Measurements from ENCODE around the gene DGKG. TPM values are rescaled to one million over a fixed set of nuclear protein-coding genes. Genes with fewer than 3 reads are reported as not detected.

Gene DGKG
- total RNA-seq, 2 experiments from 2014 or later: 0.20 to 0.66 TPM

DNA sequence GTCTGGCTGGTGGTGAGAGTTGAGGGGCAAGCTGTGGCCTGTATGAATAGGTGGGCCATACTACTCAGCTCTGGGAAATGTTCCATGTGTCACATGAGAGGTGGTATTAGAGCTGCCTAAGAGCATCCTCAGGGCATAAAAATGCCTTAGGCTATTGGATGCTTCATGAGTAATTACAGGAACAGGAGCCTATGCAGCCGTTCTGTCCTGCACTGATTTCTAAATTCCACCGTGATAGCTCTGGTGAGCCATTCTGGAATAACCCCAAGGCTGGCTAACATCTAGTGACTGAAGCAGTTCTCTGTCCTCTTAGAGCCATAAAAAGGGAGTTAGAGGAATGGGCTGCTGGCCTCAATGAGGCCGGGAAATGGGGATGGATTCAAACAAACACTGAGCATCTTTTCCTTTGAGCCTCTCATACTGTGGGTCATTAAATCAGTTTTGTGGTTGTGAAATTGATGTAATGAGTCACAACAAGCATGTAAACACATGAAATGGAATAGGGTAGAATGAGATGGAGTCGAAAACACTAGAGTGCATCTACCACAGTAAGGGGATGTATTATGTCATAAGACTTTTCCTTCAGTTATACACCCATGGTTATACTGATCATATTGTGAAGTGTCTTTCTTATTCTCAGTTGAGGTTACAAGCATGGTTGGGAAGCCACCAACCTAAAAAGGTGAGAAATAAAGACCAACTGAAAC lies 41.0 kb downstream of the DGKG start:
- Mint-ChIP-seq H3K36me3 (no peaks in the 10 kb centered on the region), H3K9me3 (ENCODE audit: low read depth) (no peaks in the 10 kb centered on the region), H3K4me3 (no peak overlapping the region), H3K27me3 (peaks cover 12% of the 10 kb centered on the region), H3K27ac (no peak overlapping the region), H3K4me1 (no peaks in the 10 kb centered on the region)
- DNase-seq (no peak), ATAC-seq (no peak)
- CTCF ChIA-PET: no interaction called here

DNA sequence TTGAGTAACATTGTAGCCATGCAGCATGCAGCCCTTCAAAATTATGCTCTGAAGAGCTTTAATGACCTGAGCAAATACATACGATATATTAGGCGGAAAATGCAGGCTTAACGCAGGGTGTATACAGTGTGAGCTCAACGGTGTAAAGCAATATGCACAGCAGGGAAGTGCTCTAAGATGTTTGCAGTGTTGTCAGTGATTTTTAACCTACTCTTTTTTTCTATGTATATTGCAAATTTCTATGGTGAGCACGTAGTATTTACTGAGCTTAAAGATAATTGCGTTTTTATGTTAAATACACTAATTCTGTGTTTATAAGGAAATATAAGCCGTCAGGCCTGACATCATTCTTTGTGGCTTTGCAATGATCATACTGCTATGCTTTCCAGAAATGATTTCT lies 42.1 kb downstream of the DGKG start:
- H3K27me3 Mint-ChIP-seq: peaks cover 12% of the 10 kb centered on the region
- ATAC-seq (no peak), DNase-seq (no peak)
- H3K4me1 Mint-ChIP-seq: no peaks in the 10 kb centered on the region
- no peaks in the 10 kb centered on the region for H3K9me3 Mint-ChIP-seq (ENCODE audit: low read depth)
- H3K27ac Mint-ChIP-seq: no peak overlapping the region
- no peak overlapping the region for H3K4me3 Mint-ChIP-seq
- CTCF ChIA-PET: no interaction called here
- H3K36me3 Mint-ChIP-seq: no peaks in the 10 kb centered on the region

DNA sequence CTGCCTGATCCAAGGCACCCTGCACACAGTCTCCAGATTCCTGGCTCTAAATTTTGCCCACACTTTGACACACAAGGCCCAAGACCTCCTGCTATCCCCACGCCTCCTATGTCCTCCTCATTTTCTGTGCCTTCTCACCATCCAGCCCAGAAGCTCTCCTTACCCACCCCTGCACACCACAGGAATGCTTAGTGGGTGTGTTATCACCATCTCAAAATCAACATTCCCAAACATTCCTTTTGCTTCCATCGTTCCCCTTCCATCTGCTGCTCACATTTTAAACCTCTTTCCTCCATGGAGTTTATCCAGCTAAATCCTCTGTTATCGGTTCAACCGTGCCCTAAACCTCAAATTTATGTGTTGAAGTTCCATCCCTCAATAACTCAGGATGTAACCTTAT lies 43.9 kb downstream of the DGKG start:
- Mint-ChIP-seq H3K4me3 (no peak overlapping the region), H3K4me1 (no peaks in the 10 kb centered on the region), H3K27ac (no peak overlapping the region), H3K36me3 (no peaks in the 10 kb centered on the region), H3K9me3 (ENCODE audit: low read depth) (no peaks in the 10 kb centered on the region), H3K27me3 (peaks cover 4% of the 10 kb centered on the region)
- ATAC-seq (no peak), DNase-seq (no peak)
- CTCF ChIA-PET: no interaction called here

DNA sequence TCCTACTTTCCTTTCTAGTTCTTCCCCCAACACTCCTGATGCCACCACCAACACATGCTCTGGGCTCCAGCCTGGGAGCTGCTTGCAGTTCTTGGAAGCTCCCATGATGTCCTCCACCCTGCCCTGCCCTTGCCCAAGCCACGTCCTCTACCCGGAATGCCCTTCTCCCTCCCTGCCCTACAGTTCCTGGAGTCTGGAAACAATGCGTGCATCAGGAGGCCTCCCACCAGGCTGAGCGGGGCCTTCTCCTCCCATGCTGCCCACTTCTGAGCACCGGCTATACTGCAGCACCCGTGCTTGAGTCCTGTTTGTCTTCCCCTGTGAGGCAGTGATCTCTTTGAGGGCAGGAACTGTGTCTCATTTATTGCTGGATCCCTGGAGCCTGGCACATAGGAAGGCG lies 44.6 kb downstream of the DGKG start:
- DNase-seq (no peak), ATAC-seq (no peak)
- CTCF ChIA-PET: no interaction called here
- Mint-ChIP-seq H3K27me3 (no peaks in the 10 kb centered on the region), H3K4me1 (no peaks in the 10 kb centered on the region), H3K9me3 (ENCODE audit: low read depth) (no peaks in the 10 kb centered on the region), H3K4me3 (no peak overlapping the region), H3K36me3 (no peaks in the 10 kb centered on the region), H3K27ac (no peak overlapping the region)

DNA sequence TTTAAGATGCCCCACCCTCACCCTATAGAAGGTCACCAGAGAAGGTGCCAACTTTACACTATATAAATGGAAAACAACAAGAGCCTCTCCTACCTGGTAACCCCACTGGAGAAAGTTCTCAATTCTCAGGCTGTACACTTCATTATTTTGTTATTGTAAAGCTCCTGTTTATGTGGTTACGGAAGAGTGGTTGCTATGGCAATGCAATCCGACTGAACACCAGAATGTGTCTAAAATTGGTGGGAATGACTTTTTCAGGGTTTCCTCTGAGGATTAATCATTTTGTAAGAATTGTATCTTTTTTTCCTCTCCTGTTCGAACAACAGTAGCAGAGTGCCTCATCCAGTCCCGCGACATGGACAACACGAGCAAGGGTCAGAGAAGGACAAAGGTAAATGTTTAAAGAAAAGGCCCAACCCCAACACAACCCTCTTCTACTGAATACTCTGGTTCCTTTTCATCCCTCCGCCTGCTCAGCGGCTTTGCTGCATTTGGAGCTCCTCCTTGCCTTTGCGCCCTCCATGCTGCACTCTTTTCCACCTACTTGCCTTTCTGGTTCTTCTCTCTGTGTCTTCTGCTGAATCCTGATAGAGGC lies 45.3 kb downstream of the DGKG start:
- CTCF ChIA-PET: no interaction called here
- Mint-ChIP-seq H3K27me3 (no peaks in the 10 kb centered on the region), H3K36me3 (no peaks in the 10 kb centered on the region), H3K27ac (no peak overlapping the region), H3K4me3 (no peak overlapping the region), H3K4me1 (no peaks in the 10 kb centered on the region), H3K9me3 (ENCODE audit: low read depth) (no peaks in the 10 kb centered on the region)
- no peak for DNase-seq
- no peak for ATAC-seq

DNA sequence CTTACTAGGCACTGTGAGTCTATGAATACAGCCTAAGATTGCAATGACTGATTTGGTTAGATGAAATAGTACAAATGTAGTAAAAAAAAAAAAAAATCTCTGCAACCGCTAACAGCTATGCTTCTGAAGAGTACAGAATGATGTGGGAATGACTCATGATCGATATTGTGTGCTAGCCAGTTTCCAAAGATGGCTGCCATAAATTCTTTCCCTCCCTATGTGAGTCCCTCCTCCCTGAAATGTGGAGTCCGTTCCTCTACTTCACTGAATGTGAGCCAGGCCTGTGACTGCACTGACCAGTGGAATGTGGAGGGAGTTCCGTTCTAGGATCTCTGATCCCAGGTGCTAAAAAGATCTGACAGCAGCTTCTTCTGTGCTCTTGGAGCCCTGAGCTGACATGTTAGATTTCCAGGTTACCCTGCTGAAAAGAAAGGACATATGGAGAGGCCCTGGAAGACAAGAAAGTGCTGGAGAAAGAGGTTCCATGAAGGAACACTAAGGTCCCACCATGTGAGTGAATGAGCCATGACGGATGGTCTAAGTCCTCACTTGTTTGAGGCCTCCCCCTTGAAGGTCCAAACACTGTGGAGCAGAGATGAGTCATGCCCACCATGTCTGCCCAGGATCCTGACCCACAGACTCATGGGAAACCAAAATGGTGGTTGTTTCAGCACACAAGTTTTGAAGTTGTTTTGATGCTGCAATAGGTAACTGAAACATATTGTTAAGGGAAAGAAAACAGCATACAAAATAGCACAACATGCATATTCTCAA lies 46.3 kb downstream of the DGKG start:
- DNase-seq (no peak), ATAC-seq (no peak)
- Mint-ChIP-seq H3K9me3 (ENCODE audit: low read depth) (no peaks in the 10 kb centered on the region), H3K36me3 (no peaks in the 10 kb centered on the region), H3K27ac (no peak overlapping the region), H3K4me1 (no peaks in the 10 kb centered on the region), H3K4me3 (no peak overlapping the region), H3K27me3 (no peaks in the 10 kb centered on the region)
- CTCF ChIA-PET: interaction anchor here (0.6 kb wide), 1 partner anchor 678 kb away, joined by 3 read pairs; no protein-coding TSS in a partner anchor

DNA sequence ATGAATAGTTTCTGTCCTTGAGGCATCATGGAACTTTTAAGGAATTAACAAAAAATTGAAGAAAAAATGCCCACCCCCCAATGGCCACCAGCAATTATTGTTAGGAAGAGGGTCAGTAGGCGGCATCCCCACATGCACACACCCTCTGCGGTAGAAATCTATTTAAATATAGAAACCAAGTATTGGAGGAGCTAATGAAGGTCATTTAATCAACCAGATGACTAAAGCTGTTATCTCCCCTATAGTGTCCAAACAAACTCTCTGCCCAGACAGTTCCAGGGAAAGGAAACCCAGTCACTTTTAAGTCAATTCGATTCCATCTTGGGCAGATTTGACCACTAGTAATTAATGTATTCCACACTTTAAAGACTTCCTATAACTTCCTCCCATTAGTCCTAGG lies 47.1 kb downstream of the DGKG start:
- no peak overlapping the region for H3K4me3 Mint-ChIP-seq
- CTCF ChIA-PET: interaction anchor here (0.6 kb wide), 1 partner anchor 677 kb away, joined by 3 read pairs; no protein-coding TSS in a partner anchor

DNA sequence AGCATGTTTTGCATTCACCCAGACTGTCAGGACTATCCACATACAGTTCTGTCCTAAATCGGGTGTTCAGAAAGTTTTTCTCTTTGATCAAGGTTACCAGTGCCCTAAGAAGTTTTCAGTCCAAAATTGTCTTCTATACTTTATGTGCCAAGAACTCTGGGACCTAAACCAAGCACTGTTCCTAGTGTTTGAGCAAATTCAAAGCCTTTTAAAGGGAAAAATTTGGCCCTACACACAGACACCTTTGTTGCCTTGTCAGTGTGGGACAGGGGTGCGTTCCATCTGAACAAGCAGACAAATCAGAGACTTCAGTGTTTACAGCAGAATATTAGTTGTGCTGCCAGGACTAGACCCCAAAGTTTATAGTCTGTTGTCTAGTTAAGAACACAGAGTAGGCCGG lies 50.6 kb downstream of the DGKG start:
- Mint-ChIP-seq H3K4me1 (no peaks in the 10 kb centered on the region), H3K9me3 (ENCODE audit: low read depth) (no peaks in the 10 kb centered on the region), H3K27ac (no peak overlapping the region), H3K4me3 (no peak overlapping the region), H3K36me3 (no peaks in the 10 kb centered on the region), H3K27me3 (peaks cover 6% of the 10 kb centered on the region)
- ATAC-seq (no peak), DNase-seq (no peak)
- CTCF ChIA-PET: no interaction called here

More for the DNA sequence above, 47.1 kb downstream of the DGKG start:
- no peak for DNase-seq
- Mint-ChIP-seq H3K27ac (no peak overlapping the region), H3K27me3 (no peaks in the 10 kb centered on the region), H3K9me3 (ENCODE audit: low read depth) (no peaks in the 10 kb centered on the region), H3K36me3 (no peaks in the 10 kb centered on the region), H3K4me1 (no peaks in the 10 kb centered on the region)
- no peak for ATAC-seq

DNA sequence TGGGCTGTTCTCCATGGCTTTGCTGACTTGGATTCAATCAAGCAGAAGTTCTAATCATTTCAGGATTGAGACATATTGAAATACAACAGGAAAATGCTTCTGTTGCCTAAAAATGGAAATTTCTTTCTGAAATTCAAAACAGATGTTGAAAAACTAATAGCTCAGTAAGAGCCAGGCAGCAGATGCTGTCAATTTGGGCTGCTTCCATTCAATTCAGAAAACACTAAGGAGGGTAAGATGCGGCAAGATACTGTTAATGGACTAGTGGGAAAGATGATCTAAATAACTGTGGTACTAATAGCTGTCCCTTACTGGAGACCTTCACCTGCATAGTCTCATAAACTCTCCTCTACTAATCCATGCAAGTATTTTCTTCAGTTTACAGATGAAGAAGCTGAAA lies 53.5 kb downstream of the DGKG start:
- no peak for DNase-seq
- Mint-ChIP-seq H3K4me1 (no peaks in the 10 kb centered on the region), H3K4me3 (no peak overlapping the region), H3K27ac (no peak overlapping the region), H3K27me3 (peaks cover 6% of the 10 kb centered on the region), H3K9me3 (ENCODE audit: low read depth) (no peaks in the 10 kb centered on the region), H3K36me3 (no peaks in the 10 kb centered on the region)
- ATAC-seq: no peak
- CTCF ChIA-PET: interaction anchor here (1.4 kb wide), 1 partner anchor 13 kb away, joined by 3 read pairs; no protein-coding TSS in a partner anchor

DNA sequence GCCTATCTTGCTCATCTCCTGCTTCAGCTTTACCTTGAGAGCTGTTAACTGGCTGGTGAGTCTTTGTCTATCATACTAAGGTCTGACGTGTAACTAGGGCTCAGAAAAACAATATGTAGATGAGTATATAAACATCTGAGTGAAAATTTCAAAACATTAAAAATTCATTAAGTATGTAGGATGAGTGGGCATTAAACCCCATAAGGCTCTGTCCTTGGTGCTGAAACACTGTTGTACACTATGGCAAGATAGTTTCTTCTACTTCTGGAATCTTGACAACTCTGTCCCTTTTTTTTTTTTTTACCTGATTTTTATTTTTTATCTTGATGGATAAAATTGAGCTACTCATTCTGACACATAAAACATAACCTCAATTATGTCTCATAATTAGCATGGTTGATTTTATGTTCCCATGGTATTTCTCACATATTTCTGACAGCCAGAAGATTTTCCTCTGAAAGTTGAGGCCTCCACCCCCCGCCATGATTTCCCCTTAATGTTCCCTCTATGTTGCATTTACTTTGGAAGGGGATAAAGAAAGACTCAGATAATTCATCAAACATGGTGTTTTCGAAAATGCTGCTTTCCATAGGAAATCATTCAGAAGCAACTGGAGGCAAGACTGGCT lies 54.3 kb downstream of the DGKG start:
- H3K36me3 Mint-ChIP-seq: no peaks in the 10 kb centered on the region
- H3K27ac Mint-ChIP-seq: no peak overlapping the region
- ATAC-seq (no peak), DNase-seq (no peak)
- CTCF ChIA-PET: interaction anchor here (0.6 to 1.0 kb wide), 3 partner anchors 43 to 646 kb away, joined by 3 read pairs; no protein-coding TSS in a partner anchor
- H3K27me3 Mint-ChIP-seq: peaks cover 9% of the 10 kb centered on the region
- H3K9me3 Mint-ChIP-seq (ENCODE audit: low read depth): no peaks in the 10 kb centered on the region
- no peaks in the 10 kb centered on the region for H3K4me1 Mint-ChIP-seq
- H3K4me3 Mint-ChIP-seq: no peak overlapping the region

DNA sequence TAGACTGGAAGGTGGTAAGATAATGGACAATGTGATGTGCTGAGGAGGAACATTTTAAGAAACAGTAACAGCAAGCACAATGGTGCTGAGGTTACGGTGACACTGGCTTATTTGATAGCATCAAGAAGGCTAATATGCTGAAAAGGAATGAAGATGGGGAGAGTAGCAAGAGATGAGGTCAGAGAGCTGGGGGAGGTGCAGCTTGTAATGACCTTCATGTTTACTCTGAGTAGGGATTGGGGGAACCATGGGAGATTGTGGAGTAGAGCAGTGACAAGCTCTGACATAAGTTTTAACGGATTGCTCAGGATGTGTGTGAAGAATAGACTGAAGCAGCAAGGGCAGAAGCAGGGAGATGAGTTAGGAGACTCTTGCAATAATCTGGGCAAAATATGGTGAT lies 56.7 kb downstream of the DGKG start:
- Mint-ChIP-seq H3K4me1 (no peaks in the 10 kb centered on the region), H3K27me3 (peaks cover 9% of the 10 kb centered on the region)

DNA sequence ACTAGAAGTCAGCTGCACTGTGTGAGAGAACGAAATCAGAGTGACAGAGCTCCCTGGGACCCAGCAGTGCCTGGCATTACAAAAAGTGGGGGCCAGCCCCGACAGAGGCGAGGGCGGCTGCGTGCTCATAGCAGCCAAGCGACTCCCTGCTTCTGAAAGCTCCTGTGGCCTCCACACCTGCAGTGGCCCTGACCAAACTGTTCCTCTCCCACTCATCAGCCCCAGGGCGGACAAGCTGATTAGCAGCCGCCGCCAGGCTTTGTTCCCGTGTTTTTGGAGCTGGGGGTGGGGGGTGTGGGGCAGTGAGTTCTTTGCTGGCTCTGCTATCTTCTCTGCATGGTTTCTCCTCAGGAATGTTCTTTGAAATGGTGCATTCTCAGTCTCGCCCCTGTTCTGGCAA lies 58.1 kb downstream of the DGKG start:
- ATAC-seq: no peak
- no peaks in the 10 kb centered on the region for H3K36me3 Mint-ChIP-seq
- H3K27me3 Mint-ChIP-seq: peaks cover 13% of the 10 kb centered on the region
- H3K9me3 Mint-ChIP-seq (ENCODE audit: low read depth): no peaks in the 10 kb centered on the region
- CTCF ChIA-PET: no interaction called here
- no peak overlapping the region for H3K27ac Mint-ChIP-seq
- H3K4me3 Mint-ChIP-seq: no peak overlapping the region
- DNase-seq: no peak
- no peaks in the 10 kb centered on the region for H3K4me1 Mint-ChIP-seq

More for the DNA sequence above, 56.7 kb downstream of the DGKG start:
- no peaks in the 10 kb centered on the region for H3K36me3 Mint-ChIP-seq
- CTCF ChIA-PET: no interaction called here
- DNase-seq: no peak
- no peak for ATAC-seq
- no peak overlapping the region for H3K27ac Mint-ChIP-seq
- no peaks in the 10 kb centered on the region for H3K9me3 Mint-ChIP-seq (ENCODE audit: low read depth)
- H3K4me3 Mint-ChIP-seq: no peak overlapping the region

DNA sequence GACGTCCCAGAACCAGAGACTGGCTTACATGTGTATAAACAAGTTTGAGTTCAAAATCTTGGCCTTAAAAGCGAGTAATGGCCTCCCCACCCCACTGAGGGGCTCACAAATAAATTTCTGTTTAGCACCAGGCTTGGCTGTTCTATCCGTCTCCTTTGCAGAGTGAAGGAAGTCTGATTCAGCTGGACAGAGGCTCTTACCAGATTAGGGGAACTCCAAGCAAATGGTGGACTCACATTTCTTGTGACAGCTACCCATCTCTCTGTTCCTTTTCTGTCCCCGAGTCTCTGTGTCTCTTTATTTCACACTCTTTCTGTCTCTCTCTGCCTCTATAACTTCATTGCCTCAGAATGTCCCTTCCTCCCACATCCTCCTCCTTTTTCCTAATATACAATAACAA lies 62.7 kb downstream of the DGKG start:
- Mint-ChIP-seq H3K36me3 (no peaks in the 10 kb centered on the region), H3K4me1 (no peaks in the 10 kb centered on the region), H3K27ac (no peak overlapping the region), H3K4me3 (no peak overlapping the region), H3K9me3 (ENCODE audit: low read depth) (no peaks in the 10 kb centered on the region), H3K27me3 (peaks cover 13% of the 10 kb centered on the region)
- ATAC-seq (no peak), DNase-seq (no peak)
- CTCF ChIA-PET: no interaction called here
